H1 (cell line): ENCODE results near the gene TTLL1. TPM values are rescaled to one million over a fixed set of nuclear protein-coding genes. Genes with fewer than 3 reads are reported as not detected.

Source experiments
- CTCF ChIA-PET: fragments of 300-600 bp; sonication (Branson Sonifier 250); formaldehyde crosslinking; loops from one replicate; lab custom pipeline; 2021; ENCODE audit not compliant: partially characterized antibody; lab: Charles Lee
- POLR2A ChIA-PET: fragments of 300-600 bp; sonication (Branson Sonifier 250); formaldehyde crosslinking; loops from one replicate; lab custom pipeline; 2021; ENCODE audit warnings: inconsistent platforms; ENCODE audit not compliant: partially characterized antibody; lab: Charles Lee
- DNase-seq, 2 experiments: peaks; one replicate each; pipeline versions ENCODE4 v3.0.0 to v3.0.0-alpha.2; 2010 to 2022; ENCODE audit warnings: low spot score in 2 of 2, low read depth in 1 of 2, mixed read lengths in 1 of 2
- FAIRE-seq: peaks from 2 replicates; lab custom pipeline; 2011; peaks lifted over from hg19 to GRCh38; lab: Jason Lieb, UNC
- H2AFZ ChIP-seq: 2 replicates; pipeline ENCODE4 v1.8.1; 2012; ENCODE audit warnings: low read length, inconsistent platforms
- H2AK5ac ChIP-seq: 2 replicates; pipeline ENCODE4 v1.6.1; 2013; ENCODE audit warnings: low read depth, low read length
- H2BK120ac ChIP-seq: replicated peaks from 2 replicates; pipeline ENCODE3; 2013; ENCODE audit warnings: low read depth, low read length, inconsistent platforms
- H2BK12ac ChIP-seq: 2 replicates; pipeline ENCODE4 v1.6.1; 2013; ENCODE audit warnings: low read depth, low read length
- H2BK15ac ChIP-seq: 2 replicates; pipeline ENCODE4 v1.6.1; 2013; ENCODE audit warnings: low read length
- H2BK20ac ChIP-seq: 2 replicates; pipeline ENCODE4 v1.6.1; 2013; ENCODE audit warnings: low read length
- H2BK5ac ChIP-seq: 2 replicates; pipeline ENCODE4 v1.6.1; 2013; ENCODE audit warnings: low read depth, low read length
- H3K14ac ChIP-seq: 2 replicates; pipeline ENCODE4 v1.6.1; 2013; ENCODE audit warnings: inconsistent platforms; ENCODE audit not compliant: insufficient read length
- H3K18ac ChIP-seq: 2 replicates; pipeline ENCODE4 v1.6.1; 2013; ENCODE audit warnings: low read length; ENCODE audit errors: extremely low read depth
- H3K23ac ChIP-seq: 2 replicates; pipeline ENCODE4 v1.6.1; 2013; ENCODE audit warnings: inconsistent platforms; ENCODE audit not compliant: insufficient read length
- H3K23me2 ChIP-seq: 2 replicates; pipeline ENCODE4 v1.6.1; 2013; ENCODE audit warnings: low read depth, low read length
- H3K27ac ChIP-seq: 2 replicates; pipeline ENCODE4 v1.6.1; 2011; ENCODE audit warnings: low read depth, low read length, inconsistent platforms
- H3K27me3 ChIP-seq, 4 experiments: replicated peaks in 1 of 4; 1 replicate in 1 of 4; 2 replicates in 3 of 4; pipeline versions ENCODE4 v1.6.1 to v1.8.1; 2011 to 2013; ENCODE audit warnings: low read length in 3 of 4, mild to moderate bottlenecking in 3 of 4, inconsistent platforms in 2 of 4, mixed read lengths in 2 of 4, moderate library complexity in 1 of 4; ENCODE audit not compliant: control insufficient read depth in 3 of 4, insufficient read depth in 3 of 4; ENCODE audit errors: extremely low read depth in 1 of 4
- H3K36me3 ChIP-seq, 4 experiments: 2 replicates each; pipeline versions ENCODE4 v1.6.1 to v1.8.1; 2011 to 2013; ENCODE audit warnings: mild to moderate bottlenecking in 4 of 4, low read length in 3 of 4, moderate library complexity in 2 of 4, control low read depth in 1 of 4, inconsistent platforms in 1 of 4; ENCODE audit not compliant: insufficient read depth in 4 of 4, control insufficient read depth in 2 of 4
- H3K4ac ChIP-seq: replicated peaks from 2 replicates; pipeline ENCODE3; 2013; ENCODE audit warnings: low read length, low read depth, mixed read lengths, inconsistent platforms; ENCODE audit not compliant: insufficient read length
- H3K4me1 ChIP-seq, 4 experiments: replicated peaks in 1 of 4; 1 replicate in 1 of 4; 2 replicates in 3 of 4; pipeline versions ENCODE4 v1.6.1 to v1.8.1; 2011 to 2013; ENCODE audit warnings: low read length in 3 of 4, inconsistent platforms in 2 of 4, mixed read lengths in 1 of 4; ENCODE audit not compliant: insufficient read depth in 4 of 4, control insufficient read depth in 3 of 4
- H3K4me2 ChIP-seq, 2 experiments: 2 replicates each; pipeline versions ENCODE4 v1.6.1 to v1.8.1; 2011 to 2013; ENCODE audit warnings: low read depth in 2 of 2, low read length in 2 of 2, control low read depth in 1 of 2, inconsistent platforms in 1 of 2, mild to moderate bottlenecking in 1 of 2; ENCODE audit not compliant: insufficient read depth in 1 of 2
- H3K4me3 ChIP-seq, 4 experiments: fragments of 200-600, 300-600 bp in 1 of 4; sonication (generic), shearing (Covaris generic), sonication (Bioruptor Twin) in 1 of 4; 2 replicates each; pipeline versions ENCODE4 v1.5.1 to v1.8.1; 2011 to 2016; ENCODE audit warnings: low read length in 4 of 4, low read depth in 3 of 4, control low read depth in 2 of 4, inconsistent platforms in 2 of 4, mild to moderate bottlenecking in 2 of 4, mixed read lengths in 1 of 4, moderate library complexity in 1 of 4; ENCODE audit not compliant: insufficient read depth in 2 of 4; ENCODE audit errors: extremely low read depth in 1 of 4
- H3K56ac ChIP-seq: replicated peaks from 2 replicates; pipeline ENCODE3; 2013; ENCODE audit warnings: low read depth, mild to moderate bottlenecking, mixed read lengths, low read length, inconsistent platforms; ENCODE audit not compliant: insufficient read length
- H3K79me1 ChIP-seq: 2 replicates; pipeline ENCODE4 v1.6.1; 2013; ENCODE audit warnings: low read depth, low read length, control low read depth
- H3K79me2 ChIP-seq, 2 experiments: 2 replicates each; pipeline versions ENCODE4 v1.6.1 to v1.8.1; 2012 to 2013; ENCODE audit warnings: low read length in 2 of 2, mild to moderate bottlenecking in 2 of 2, inconsistent platforms in 1 of 2; ENCODE audit not compliant: insufficient read depth in 2 of 2, control insufficient read depth in 1 of 2
- H3K9ac ChIP-seq, 4 experiments: replicated peaks in 1 of 4; 1 replicate in 1 of 4; 2 replicates in 3 of 4; pipeline versions ENCODE4 v1.6.1 to v1.8.1; 2011 to 2013; ENCODE audit warnings: low read depth in 3 of 4, low read length in 3 of 4, control low read depth in 2 of 4, mild to moderate bottlenecking in 2 of 4, moderate library complexity in 2 of 4, inconsistent platforms in 1 of 4; ENCODE audit errors: extremely low read depth in 1 of 4
- H3K9me3 ChIP-seq, 2 experiments: 2 replicates each; pipeline versions ENCODE4 v1.6.1 to v1.8.1; 2012 to 2013; ENCODE audit warnings: mild to moderate bottlenecking in 2 of 2, moderate library complexity in 2 of 2, control low read depth in 1 of 2, inconsistent platforms in 1 of 2, low read depth in 1 of 2, low read length in 1 of 2, mixed read lengths in 1 of 2; ENCODE audit not compliant: insufficient read depth in 2 of 2
- H4K20me1 ChIP-seq, 2 experiments: replicated peaks in 1 of 2; 2 replicates each; pipeline versions ENCODE3 to v1.8.1; 2011 to 2013; ENCODE audit warnings: inconsistent platforms in 2 of 2, low read length in 2 of 2, mild to moderate bottlenecking in 1 of 2; ENCODE audit not compliant: insufficient read depth in 2 of 2, control insufficient read depth in 1 of 2
- H4K5ac ChIP-seq: 2 replicates; pipeline ENCODE4 v1.6.1; 2013; ENCODE audit warnings: low read length, low read depth, mixed read lengths, inconsistent platforms; ENCODE audit not compliant: insufficient read length
- H4K8ac ChIP-seq: 2 replicates; pipeline ENCODE4 v1.8.0; 2013; ENCODE audit warnings: mild to moderate bottlenecking, moderate library complexity, low read length, inconsistent platforms; ENCODE audit not compliant: insufficient read depth; ENCODE audit errors: extremely low read depth
- H4K91ac ChIP-seq: replicated peaks from 2 replicates; pipeline ENCODE3; 2013; ENCODE audit warnings: low read length, mixed read lengths, inconsistent platforms; ENCODE audit not compliant: insufficient read length
- BACH1 ChIP-seq: IDR thresholded peaks from 2 replicates; pipeline ENCODE4 v1.6.1; 2012; ENCODE audit warnings: low read length, improper control_type of control experiment
- CEBPB ChIP-seq: IDR thresholded peaks from 2 replicates; pipeline ENCODE4 v1.6.1; 2012; ENCODE audit warnings: low read depth, low read length
- KDM5A ChIP-seq: fragments of 200-600 bp; IDR thresholded peaks from 2 replicates; pipeline ENCODE4 v1.7.1; 2012; ENCODE audit warnings: mild to moderate bottlenecking, low read length, inconsistent platforms, mixed read lengths
- RBBP5 ChIP-seq: IDR thresholded peaks from 2 replicates; pipeline ENCODE4 v1.7.1; 2012; ENCODE audit warnings: low read depth, mild to moderate bottlenecking, inconsistent platforms, low read length, moderate library complexity, borderline replicate concordance
- SP2 ChIP-seq: IDR thresholded peaks from 2 replicates; pipeline ENCODE4 v1.6.1; 2012; ENCODE audit warnings: mild to moderate bottlenecking, low read length, inconsistent platforms
- SP4 ChIP-seq: IDR thresholded peaks from 2 replicates; pipeline ENCODE4 v1.6.1; 2012; ENCODE audit warnings: low read length, inconsistent platforms
- TBP ChIP-seq: IDR thresholded peaks from 2 replicates; pipeline ENCODE4 v1.6.1; 2011; ENCODE audit warnings: low read depth, low read length, improper control_type of control experiment
- WGBS, 2 experiments: shearing (Covaris generic) in 1 of 2; methylation state at CpG; one replicate each; pipeline versions ENCODE4 v1.1.6 to v1.1.7; 2013 to 2015; ENCODE audit warnings: low lambda C conversion rate in 2 of 2, mixed read lengths in 2 of 2, inconsistent platforms in 1 of 2, low coverage in 1 of 2, missing lambda C conversion rate in 1 of 2; ENCODE audit not compliant: insufficient replicate concordance in 2 of 2, insufficient coverage in 1 of 2, insufficient read length in 1 of 2; ENCODE audit errors: extremely low coverage in 1 of 2, missing lambda C conversion rate in 1 of 2; 5-methylcytosine and 5-hydroxymethylcytosine counted together
- polyA plus RNA-seq, 7 experiments: library from polyadenylated mRNA; depleted of rRNA in 3 of 7; stranded (reverse) in 5 of 7; unstranded in 2 of 7; fragments of >200 nt in 5 of 7; fragments of 200-250 nt in 2 of 7; gene quantifications; 1 replicate in 5 of 7; 2 replicates in 1 of 7; 4 replicates in 1 of 7; pipeline versions ENCODE4 v1.2.1 to v1.2.3, GENCODE V29; 2011 to 2013; ENCODE audit warnings: missing spikeins in 2 of 7, mixed read lengths in 2 of 7
- total RNA-seq: library from RNA; stranded (reverse); fragmentation: NEBNext Ultra II Directional; extraction: Animal tissue kit (Norgen Biotek cat#: 25700); gene quantifications from 2 replicates; pipeline ENCODE4 v1.2.1, GENCODE V29; 2021
- TF ChIP-seq, protein P1 (sequence below): IDR thresholded peaks from 2 replicates; pipeline ENCODE4 v1.6.1; 2012; ENCODE audit warnings: inconsistent platforms

The TTLL1 gene
- total and polyA plus RNA-seq, 2 of the 8 experiments (the other 6 are each of a cell fraction or from before 2014, with no cell fraction given), result 5.0 to 13.8 TPM

DNA sequence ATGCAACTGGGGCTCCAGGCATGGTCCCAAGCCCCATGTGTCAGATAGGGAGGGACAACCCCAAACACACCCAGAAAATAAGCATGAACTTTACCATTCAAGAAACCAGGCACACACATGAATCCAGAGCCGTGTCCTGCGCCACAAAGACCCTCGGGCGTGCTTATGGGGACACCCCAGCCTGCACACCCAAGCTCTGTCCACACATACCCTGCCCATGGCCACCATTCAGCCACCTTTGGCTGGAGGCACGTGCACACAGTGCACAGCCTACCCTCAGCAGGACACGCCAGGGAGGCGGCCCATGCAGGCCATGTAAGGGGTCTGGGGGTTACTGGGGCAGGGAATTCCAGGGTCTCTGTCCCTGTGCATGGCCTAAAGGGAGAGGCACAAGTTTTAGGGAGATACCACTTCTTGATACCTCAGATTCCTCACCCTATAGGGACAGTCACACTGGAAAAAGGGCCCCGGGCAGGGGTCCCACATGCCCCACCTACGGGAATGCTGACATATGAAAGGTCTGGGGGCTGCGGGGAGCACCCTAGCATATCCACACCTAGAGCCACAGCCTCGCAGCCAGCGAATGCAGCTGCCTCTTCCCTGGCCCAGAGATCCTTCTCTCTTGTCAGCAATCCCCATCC, 94.8 kb downstream of the TTLL1 start:
- POLR2A ChIA-PET, result interaction anchor here (6.2 kb wide), 1 partner anchor 20 kb away, joined by 32 read pairs; the partner anchor contains the start of gene PACSIN2
- Histone ChIP-seq H2BK5ac (no peak overlapping the region), H3K36me3 (no peaks in the 10 kb centered on the region), H2BK15ac (no peak overlapping the region), H4K8ac (no peak overlapping the region), H3K9ac (no peak overlapping the region), H3K23ac (no peak overlapping the region), H3K27me3 (no peaks in the 10 kb centered on the region), H4K91ac (no peak overlapping the region), H3K56ac (no peak overlapping the region), H3K4me2 (no peak overlapping the region), H3K4me3 (no peak overlapping the region), H3K79me2 (peaks cover 22 to 90% of the 10 kb centered on the region in 2 experiments), H2AK5ac (no peak overlapping the region), H2BK20ac (no peak overlapping the region), H3K4ac (no peak overlapping the region), H3K79me1 (peaks cover 33% of the 10 kb centered on the region), H3K18ac (no peak overlapping the region), H2BK12ac (no peak overlapping the region), H2BK120ac (no peak overlapping the region), H4K5ac (no peak overlapping the region), H3K23me2 (no peaks in the 10 kb centered on the region; the same call in 1 of the 2 replicates), H3K27ac (no peak overlapping the region), H4K20me1 (peaks cover 13 to 30% of the 10 kb centered on the region in 2 experiments), H3K9me3 (0 out of 4 replicates have a peak, but pooled peaks cover 0 to 3% of the 10 kb centered on the region in 2 experiments), H3K4me1 (peaks cover 2 to 9% (median 3%) of the 10 kb centered on the region in 4 experiments; a peak in 5 of 7 replicates), H3K14ac (no peak overlapping the region), H2AFZ (no peak overlapping the region)
- CTCF ChIA-PET, result interaction anchor here (0.8 kb wide), 1 partner anchor 19 kb away, joined by 4 read pairs; no protein-coding TSS in a partner anchor
- WGBS, 2 experiments, result 90% methylated on average over 9 of the region's 12 CpGs; no CpG with 5 or more reads in 1 of the 2 experiments
- FAIRE-seq, result no peak
- DNase-seq, result no peak
- TF ChIP-seq, protein P1, sequence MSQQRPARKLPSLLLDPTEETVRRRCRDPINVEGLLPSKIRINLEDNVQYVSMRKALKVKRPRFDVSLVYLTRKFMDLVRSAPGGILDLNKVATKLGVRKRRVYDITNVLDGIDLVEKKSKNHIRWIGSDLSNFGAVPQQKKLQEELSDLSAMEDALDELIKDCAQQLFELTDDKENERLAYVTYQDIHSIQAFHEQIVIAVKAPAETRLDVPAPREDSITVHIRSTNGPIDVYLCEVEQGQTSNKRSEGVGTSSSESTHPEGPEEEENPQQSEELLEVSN, result no peak
- TF ChIP-seq SP4, result no peak
- TF ChIP-seq RBBP5, result no peak
- no peak for TF ChIP-seq SP2
- no peak for TF ChIP-seq TBP
- no peak for TF ChIP-seq BACH1
- TF ChIP-seq CEBPB, result no peak
- no peak for TF ChIP-seq KDM5A
